ENCODE data around the gene UBE2D1. TPM values are rescaled to one million over a fixed set of nuclear protein-coding genes. Genes with fewer than 3 reads are reported as not detected.
A peak's percentile ranks its signal among the peaks of the same experiment; 100 is the strongest.

UBE2D1 gene
- total and polyA plus RNA-seq, 9 of the 15 experiments (the other 6 are each of a cell fraction or from before 2014, with no cell fraction given): 4.1 to 24.4 (median 12.3) TPM

DNA sequence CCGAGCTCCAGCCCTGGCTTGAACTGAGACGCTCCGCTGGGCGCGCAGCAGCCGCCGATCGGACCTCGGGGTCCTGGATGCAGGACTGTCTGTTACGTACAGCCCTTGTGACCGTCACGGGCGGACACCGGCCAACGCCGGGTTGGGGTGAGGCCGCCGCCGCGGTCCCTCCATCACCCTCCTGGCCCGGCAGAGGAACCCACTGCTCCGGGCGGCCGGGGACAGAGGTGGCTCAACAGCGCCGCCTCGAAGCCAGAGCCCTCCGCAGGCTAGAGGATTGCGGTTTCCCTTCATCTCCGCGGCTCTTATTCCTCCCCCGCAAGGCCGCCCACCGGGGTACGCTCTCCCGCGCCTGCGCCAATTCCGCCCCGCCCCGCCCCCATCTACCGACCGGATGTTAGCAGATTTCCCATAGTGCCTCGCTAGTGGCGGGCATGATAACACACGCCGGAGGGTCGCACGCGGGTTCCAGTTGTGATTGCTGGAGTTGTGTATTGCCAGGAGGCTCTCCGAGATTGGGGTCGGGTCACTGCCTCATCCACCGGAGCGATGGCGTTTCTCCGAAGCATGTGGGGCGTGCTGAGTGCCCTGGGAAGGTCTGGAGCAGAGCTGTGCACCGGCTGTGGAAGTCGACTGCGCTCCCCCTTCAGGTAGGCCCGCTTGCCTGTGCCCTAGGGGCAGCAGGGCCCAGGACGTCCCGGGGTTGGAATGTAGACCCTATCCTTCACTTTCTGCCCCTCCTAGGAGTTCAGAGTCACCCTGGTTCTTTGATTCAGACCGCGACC is 50.4 kb downstream of the UBE2D1 start, which contains the start of gene TFAM (continued):
- TF ChIP-seq RERE (CRISPR knock-in tag; IDR thresholded peaks at IDR 0.05; ENCODE audit: borderline replicate concordance): 0 out of 2 replicates have a peak, but pooled peaks have one; percentile 8
- peak; percentile 68; the same call in 1 of the 2 replicates for TF ChIP-seq BCOR (IDR thresholded peaks at IDR 0.05)
- TF ChIP-seq NR2C1 (IDR thresholded peaks at IDR 0.05): no peak
- no peak; the same call in 1 of the 2 replicates for TF ChIP-seq NR2C1 (tag; IDR thresholded peaks at IDR 0.05)
- peak; percentile 50; the same call in 1 of the 2 replicates for TF ChIP-seq SPI1 (IDR thresholded peaks at IDR 0.05; ENCODE audit: borderline replicate concordance, low read depth, low read length)
- TF ChIP-seq, protein P1, sequence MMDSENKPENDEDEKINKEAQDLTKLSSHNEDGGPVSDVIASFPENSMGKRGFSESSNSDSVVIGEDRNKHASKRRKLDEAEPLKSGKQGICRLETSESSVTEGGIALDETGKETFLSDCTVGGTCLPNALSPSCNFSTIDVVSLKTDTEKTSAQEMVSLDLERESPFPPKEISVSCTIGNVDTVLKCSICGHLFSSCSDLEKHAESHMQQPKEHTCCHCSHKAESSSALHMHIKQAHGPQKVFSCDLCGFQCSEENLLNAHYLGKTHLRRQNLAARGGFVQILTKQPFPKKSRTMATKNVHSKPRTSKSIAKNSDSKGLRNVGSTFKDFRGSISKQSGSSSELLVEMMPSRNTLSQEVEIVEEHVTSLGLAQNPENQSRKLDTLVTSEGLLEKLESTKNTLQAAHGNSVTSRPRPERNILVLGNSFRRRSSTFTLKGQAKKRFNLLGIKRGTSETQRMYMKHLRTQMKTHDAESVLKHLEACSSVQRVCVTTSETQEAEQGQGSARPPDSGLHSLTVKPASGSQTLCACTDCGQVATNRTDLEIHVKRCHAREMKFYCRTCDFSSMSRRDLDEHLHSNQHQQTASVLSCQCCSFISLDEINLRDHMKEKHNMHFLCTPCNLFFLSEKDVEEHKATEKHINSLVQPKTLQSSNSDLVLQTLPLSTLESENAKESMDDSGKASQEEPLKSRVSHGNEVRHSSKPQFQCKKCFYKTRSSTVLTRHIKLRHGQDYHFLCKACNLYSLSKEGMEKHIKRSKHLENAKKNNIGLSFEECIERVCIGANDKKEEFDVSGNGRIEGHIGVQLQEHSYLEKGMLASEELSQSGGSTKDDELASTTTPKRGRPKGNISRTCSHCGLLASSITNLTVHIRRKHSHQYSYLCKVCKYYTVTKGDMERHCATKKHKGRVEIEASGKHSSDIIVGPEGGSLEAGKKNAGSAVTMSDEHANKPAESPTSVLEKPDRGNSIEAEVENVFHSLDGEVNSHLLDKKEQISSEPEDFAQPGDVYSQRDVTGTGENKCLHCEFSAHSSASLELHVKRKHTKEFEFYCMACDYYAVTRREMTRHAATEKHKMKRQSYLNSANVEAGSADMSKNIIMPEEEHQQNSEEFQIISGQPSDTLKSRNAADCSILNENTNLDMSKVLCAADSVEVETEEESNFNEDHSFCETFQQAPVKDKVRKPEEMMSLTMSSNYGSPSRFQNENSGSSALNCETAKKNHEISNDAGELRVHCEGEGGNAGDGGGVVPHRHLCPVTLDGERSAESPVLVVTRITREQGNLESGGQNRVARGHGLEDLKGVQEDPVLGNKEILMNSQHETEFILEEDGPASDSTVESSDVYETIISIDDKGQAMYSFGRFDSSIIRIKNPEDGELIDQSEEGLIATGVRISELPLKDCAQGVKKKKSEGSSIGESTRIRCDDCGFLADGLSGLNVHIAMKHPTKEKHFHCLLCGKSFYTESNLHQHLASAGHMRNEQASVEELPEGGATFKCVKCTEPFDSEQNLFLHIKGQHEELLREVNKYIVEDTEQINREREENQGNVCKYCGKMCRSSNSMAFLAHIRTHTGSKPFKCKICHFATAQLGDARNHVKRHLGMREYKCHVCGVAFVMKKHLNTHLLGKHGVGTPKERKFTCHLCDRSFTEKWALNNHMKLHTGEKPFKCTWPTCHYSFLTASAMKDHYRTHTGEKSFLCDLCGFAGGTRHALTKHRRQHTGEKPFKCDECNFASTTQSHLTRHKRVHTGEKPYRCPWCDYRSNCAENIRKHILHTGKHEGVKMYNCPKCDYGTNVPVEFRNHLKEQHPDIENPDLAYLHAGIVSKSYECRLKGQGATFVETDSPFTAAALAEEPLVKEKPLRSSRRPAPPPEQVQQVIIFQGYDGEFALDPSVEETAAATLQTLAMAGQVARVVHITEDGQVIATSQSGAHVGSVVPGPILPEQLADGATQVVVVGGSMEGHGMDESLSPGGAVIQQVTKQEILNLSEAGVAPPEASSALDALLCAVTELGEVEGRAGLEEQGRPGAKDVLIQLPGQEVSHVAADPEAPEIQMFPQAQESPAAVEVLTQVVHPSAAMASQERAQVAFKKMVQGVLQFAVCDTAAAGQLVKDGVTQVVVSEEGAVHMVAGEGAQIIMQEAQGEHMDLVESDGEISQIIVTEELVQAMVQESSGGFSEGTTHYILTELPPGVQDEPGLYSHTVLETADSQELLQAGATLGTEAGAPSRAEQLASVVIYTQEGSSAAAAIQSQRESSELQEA (IDR thresholded peaks at IDR 0.05; ENCODE audit: low read depth): no peak
- TF ChIP-seq CREM (IDR thresholded peaks at IDR 0.05; ENCODE audit: low read depth): peak; percentile 41
- peak; percentile 75; the same call in 1 of the 2 replicates for TF ChIP-seq MXI1 (IDR thresholded peaks at IDR 0.05; ENCODE audit: low read depth, low read length)
- TF ChIP-seq ZNF174 (CRISPR knock-in tag; IDR thresholded peaks at IDR 0.05): no peak

All from K562 (cell line).